K562 (cell line): Measurements from ENCODE around the gene ULBP1. TPM values are rescaled to one million over a fixed set of nuclear protein-coding genes. Genes with fewer than 3 reads are reported as not detected.

Experiments
- ATF7 ChIP-seq: fragments of 450-650 bp; IDR thresholded peaks from 2 replicates; pipeline ENCODE4 v1.7.1; 2014; ENCODE audit warnings: mild to moderate bottlenecking, moderate library complexity
- BCLAF1 ChIP-seq, 2 experiments: fragments of 450-650 bp in 1 of 2; IDR thresholded peaks; 2 replicates each; pipeline ENCODE4 v1.6.1; 2011 to 2017; ENCODE audit warnings: low read depth in 2 of 2, antibody characterized with exemption in 1 of 2, borderline replicate concordance in 1 of 2, low read length in 1 of 2, mild to moderate bottlenecking in 1 of 2, mixed read lengths in 1 of 2; ENCODE audit not compliant: control insufficient read depth in 1 of 2
- CEBPG ChIP-seq, 3 experiments: fragments of 200-800 bp in 1 of 3; sonication (Bioruptor generic) in 1 of 3; sonication (generic) in 1 of 3; formaldehyde crosslinking in 1 of 3; IDR thresholded peaks in 2 of 3; conservative IDR thresholded peaks in 1 of 3; 2 replicates each; pipeline versions ENCODE4 v1.6.1 to v1.8.0; 2016 to 2022; ENCODE audit warnings: missing compliant biosample characterization in 2 of 3, missing genetic modification characterization in 2 of 3, mild to moderate bottlenecking in 1 of 3, missing genetic modification reagents in 1 of 3
- GATA2 ChIP-seq: sonication (generic); formaldehyde crosslinking; IDR thresholded peaks from 2 replicates; pipeline ENCODE4 v1.4.0; 2020; ENCODE audit warnings: mild to moderate bottlenecking, missing genetic modification reagents
- GTF3C2 ChIP-seq: IDR thresholded peaks from 3 replicates; pipeline ENCODE4 v1.6.1; 2011; ENCODE audit warnings: borderline replicate concordance, mild to moderate bottlenecking, moderate library complexity; ENCODE audit not compliant: insufficient read length; ENCODE audit errors: extremely low read depth
- HCFC1 ChIP-seq: IDR thresholded peaks from 2 replicates; pipeline ENCODE4 v1.6.1; 2012; ENCODE audit warnings: low read depth, low read length, improper control_type of control experiment
- HOXB6 ChIP-seq: fragments of 250-450 bp; sonication (Bioruptor Pico); IDR thresholded peaks from 2 replicates; pipeline ENCODE4 v1.5.1; 2022; ENCODE audit warnings: mild to moderate bottlenecking, borderline replicate concordance
- NCOR1 ChIP-seq: fragments of 450-650 bp; IDR thresholded peaks from 2 replicates; pipeline ENCODE4 v1.6.1; 2016; ENCODE audit warnings: mild to moderate bottlenecking, moderate library complexity
- RBM15 ChIP-seq: fragments of 200-400 bp; formaldehyde crosslinking; IDR thresholded peaks from 2 replicates; pipeline ENCODE4 v1.6.1; 2018; ENCODE audit warnings: mild to moderate bottlenecking, low read length, moderate library complexity; ENCODE audit not compliant: insufficient read depth
- SRSF7 ChIP-seq: fragments of 200-400 bp; formaldehyde crosslinking; optimal IDR thresholded peaks from 2 replicates; pipeline ENCODE3; 2017; ENCODE audit warnings: mild to moderate bottlenecking, low read depth, low read length
- TFAP4 ChIP-seq: sonication (generic); formaldehyde crosslinking; IDR thresholded peaks from 2 replicates; pipeline ENCODE4 v1.8.0; 2022; ENCODE audit warnings: missing genetic modification reagents, mild to moderate bottlenecking, moderate library complexity, borderline replicate concordance
- ZNF124 ChIP-seq: sonication (generic); formaldehyde crosslinking; IDR thresholded peaks from 2 replicates; pipeline ENCODE4 v1.8.1; 2022; ENCODE audit warnings: missing genetic modification reagents
- polyA plus RNA-seq, 8 experiments: library from polyadenylated mRNA; depleted of rRNA in 4 of 8; stranded (reverse) in 5 of 8; unstranded in 3 of 8; fragments of >200 nt; fragmentation: Nextera tagmentation in 2 of 8; fragmentation: Illumina TruSeq in 1 of 8; extraction: Ambion mirVana in 2 of 8; extraction: Trizol in 1 of 8; gene quantifications; 2 replicates each; pipeline versions ENCODE4 v1.2.1 to v1.2.3, GENCODE V29; 2011 to 2014; ENCODE audit warnings: inconsistent platforms in 1 of 8, missing spikeins in 1 of 8
- total RNA-seq, 7 experiments: library from RNA; depleted of rRNA in 6 of 7; stranded (reverse); fragments of >200 nt in 6 of 7; fragmentation: Illumina TruSeq in 2 of 7; extraction: Trizol in 2 of 7; gene quantifications; 2 replicates each; pipeline versions ENCODE4 v1.2.1 to v1.2.3, GENCODE V29; 2011 to 2021; ENCODE audit warnings: low replicate concordance in 1 of 7

Gene ULBP1
- total and polyA plus RNA-seq, 9 of the 15 experiments (the other 6 are each of a cell fraction or from before 2014, with no cell fraction given), result 0.33 to 6.0 (median 2.5) TPM

GRCh38 chr6:149963462-149964307 is at the start of gene ULBP1 (continued):
- no peak for TF ChIP-seq ZNF124
- peak; percentile 61 for TF ChIP-seq HCFC1
- TF ChIP-seq TFAP4 (CRISPR knock-in tag), result peak; percentile 89
- no peak for TF ChIP-seq SRSF7
- peak; percentile 97 for TF ChIP-seq ATF7
- no peak for TF ChIP-seq BCLAF1 (IDR thresholded peaks at IDR 0.05; ENCODE audit: borderline replicate concordance in 1 of 2, control insufficient read depth in 1 of 2, low read depth in 2 of 2, low read length in 1 of 2)
- peak; percentile 100 for TF ChIP-seq CEBPG (CRISPR knock-in tag; IDR thresholded peaks at IDR 0.05)
- peak; percentile 99 for TF ChIP-seq CEBPG (tag; conservative IDR thresholded peaks at IDR 0.05 in 1 of 2, IDR thresholded peaks at IDR 0.05 in 1 of 2)
- TF ChIP-seq GTF3C2, result no peak
- TF ChIP-seq GATA2 (CRISPR knock-in tag), result no peak
- no peak for TF ChIP-seq NCOR1
- TF ChIP-seq RBM15, result no peak
- TF ChIP-seq HOXB6, result no peak
